ENCODE results near the gene GRM1. TPM values are rescaled to one million over a fixed set of nuclear protein-coding genes. Genes with fewer than 3 reads are reported as not detected.

GRM1 gene
- total RNA-seq, 1 donor from 2014 or later: 0.05 TPM

DNA sequence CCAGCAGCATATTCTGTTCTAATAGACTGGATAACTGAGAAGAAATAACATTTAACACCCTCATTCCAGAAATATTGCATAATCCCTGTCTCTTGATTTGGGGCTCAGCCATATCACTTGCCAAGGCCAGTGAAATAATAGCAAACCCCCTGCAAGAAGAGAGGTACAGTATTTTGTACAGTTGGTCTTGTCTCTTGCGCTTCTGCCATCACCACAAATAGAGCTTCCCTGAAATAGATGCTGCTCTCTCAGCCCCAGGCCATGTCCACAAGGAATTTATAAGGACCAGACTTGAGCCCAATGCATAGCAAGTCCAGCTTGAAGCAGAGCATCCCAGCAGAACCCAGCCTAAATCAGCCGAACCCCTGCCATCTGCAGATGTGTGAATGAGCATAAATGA is 254.0 kb downstream of the GRM1 start:
- H3K27me3 ChIP-seq (ENCODE audit: insufficient read depth, low read length): no peaks in the 10 kb centered on the region
- no peaks in the 10 kb centered on the region for H3K79me2 ChIP-seq (ENCODE audit: insufficient read depth, low read length)
- H3K4me2 ChIP-seq (ENCODE audit: low read length): no peak overlapping the region
- Mint-ChIP-seq H3K27me3 (ENCODE audit: low read depth, unreplicated experiment) (no peaks in the 10 kb centered on the region), H3K27ac (ENCODE audit: unreplicated experiment) (no peak overlapping the region), H3K36me3 (ENCODE audit: low read depth, unreplicated experiment) (no peaks in the 10 kb centered on the region), H3K4me3 (ENCODE audit: unreplicated experiment) (no peak overlapping the region), H3K4me1 (ENCODE audit: low read depth, unreplicated experiment) (no peaks in the 10 kb centered on the region), H3K9me3 (ENCODE audit: unreplicated experiment) (peaks cover 6% of the 10 kb centered on the region)
- no peak overlapping the region for H3K9ac ChIP-seq (ENCODE audit: low read length)
- no peak overlapping the region for H3K4me3 ChIP-seq (ENCODE audit: insufficient read depth, low read depth, low read length)
- FAIRE-seq (no peak), DNase-seq (ENCODE audit: low read depth) (no peak)
- no peak overlapping the region for H2AFZ ChIP-seq (ENCODE audit: low read depth, low read length)
- H3K4me1 ChIP-seq (ENCODE audit: insufficient read depth, low read length): no peaks in the 10 kb centered on the region
- H4K20me1 ChIP-seq (ENCODE audit: insufficient read depth, low read length): no peaks in the 10 kb centered on the region
- no peaks in the 10 kb centered on the region for H3K36me3 ChIP-seq (ENCODE audit: insufficient read depth, low read length)
- no peak overlapping the region for H3K27ac ChIP-seq (ENCODE audit: low read depth, low read length)
- TF ChIP-seq, protein P1, sequence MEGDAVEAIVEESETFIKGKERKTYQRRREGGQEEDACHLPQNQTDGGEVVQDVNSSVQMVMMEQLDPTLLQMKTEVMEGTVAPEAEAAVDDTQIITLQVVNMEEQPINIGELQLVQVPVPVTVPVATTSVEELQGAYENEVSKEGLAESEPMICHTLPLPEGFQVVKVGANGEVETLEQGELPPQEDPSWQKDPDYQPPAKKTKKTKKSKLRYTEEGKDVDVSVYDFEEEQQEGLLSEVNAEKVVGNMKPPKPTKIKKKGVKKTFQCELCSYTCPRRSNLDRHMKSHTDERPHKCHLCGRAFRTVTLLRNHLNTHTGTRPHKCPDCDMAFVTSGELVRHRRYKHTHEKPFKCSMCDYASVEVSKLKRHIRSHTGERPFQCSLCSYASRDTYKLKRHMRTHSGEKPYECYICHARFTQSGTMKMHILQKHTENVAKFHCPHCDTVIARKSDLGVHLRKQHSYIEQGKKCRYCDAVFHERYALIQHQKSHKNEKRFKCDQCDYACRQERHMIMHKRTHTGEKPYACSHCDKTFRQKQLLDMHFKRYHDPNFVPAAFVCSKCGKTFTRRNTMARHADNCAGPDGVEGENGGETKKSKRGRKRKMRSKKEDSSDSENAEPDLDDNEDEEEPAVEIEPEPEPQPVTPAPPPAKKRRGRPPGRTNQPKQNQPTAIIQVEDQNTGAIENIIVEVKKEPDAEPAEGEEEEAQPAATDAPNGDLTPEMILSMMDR (IDR thresholded peaks at IDR 0.05; ENCODE audit: insufficient read depth, low read depth, low read length): no peak
- no peak for TF ChIP-seq EZH2 (IDR thresholded peaks at IDR 0.05; ENCODE audit: insufficient read depth, low read length)
- no peaks in the 10 kb centered on the region for H3K9me3 ChIP-seq (ENCODE audit: insufficient read depth, low read depth, low read length)

DNA sequence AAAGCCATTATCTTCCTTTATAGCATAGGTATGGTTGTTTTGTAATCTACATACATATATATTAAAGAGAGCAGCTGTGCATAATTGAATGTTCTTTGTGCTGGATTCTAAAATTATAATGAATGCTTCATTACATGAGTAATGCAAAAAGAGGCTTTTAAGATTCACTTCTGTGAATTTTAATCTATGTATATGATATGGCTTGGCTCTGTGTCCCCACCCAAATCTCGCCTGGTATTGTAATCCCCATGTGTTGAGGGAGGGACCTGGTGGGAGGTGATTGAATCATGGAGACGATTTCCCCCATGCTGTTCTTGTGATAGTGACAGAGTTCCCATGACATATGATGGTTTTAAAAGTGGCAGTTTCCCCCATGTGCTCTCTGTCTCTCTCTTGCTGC is 255.4 kb downstream of the GRM1 start:
- no peak for TF ChIP-seq EZH2 (IDR thresholded peaks at IDR 0.05; ENCODE audit: insufficient read depth, low read length)
- TF ChIP-seq, protein P1 (IDR thresholded peaks at IDR 0.05; ENCODE audit: insufficient read depth, low read depth, low read length): no peak
- Histone ChIP-seq H3K4me3 (ENCODE audit: insufficient read depth, low read depth, low read length) (no peak overlapping the region), H3K9ac (ENCODE audit: low read length) (no peak overlapping the region), H3K36me3 (ENCODE audit: insufficient read depth, low read length) (no peaks in the 10 kb centered on the region), H3K4me1 (ENCODE audit: insufficient read depth, low read length) (no peaks in the 10 kb centered on the region), H3K79me2 (ENCODE audit: insufficient read depth, low read length) (no peaks in the 10 kb centered on the region), H3K27me3 (ENCODE audit: insufficient read depth, low read length) (no peaks in the 10 kb centered on the region), H3K9me3 (ENCODE audit: insufficient read depth, low read depth, low read length) (no peaks in the 10 kb centered on the region), H4K20me1 (ENCODE audit: insufficient read depth, low read length) (no peaks in the 10 kb centered on the region), H2AFZ (ENCODE audit: low read depth, low read length) (no peak overlapping the region), H3K27ac (ENCODE audit: low read depth, low read length) (no peak overlapping the region), H3K4me2 (ENCODE audit: low read length) (no peak overlapping the region)
- no peaks in the 10 kb centered on the region for H3K4me1 Mint-ChIP-seq (ENCODE audit: low read depth, unreplicated experiment)
- FAIRE-seq (no peak), DNase-seq (ENCODE audit: low read depth) (no peak)
- no peaks in the 10 kb centered on the region for H3K36me3 Mint-ChIP-seq (ENCODE audit: low read depth, unreplicated experiment)
- no peak overlapping the region for H3K27ac Mint-ChIP-seq (ENCODE audit: unreplicated experiment)
- no peaks in the 10 kb centered on the region for H3K27me3 Mint-ChIP-seq (ENCODE audit: low read depth, unreplicated experiment)
- no peak overlapping the region for H3K4me3 Mint-ChIP-seq (ENCODE audit: unreplicated experiment)
- H3K9me3 Mint-ChIP-seq (ENCODE audit: unreplicated experiment): peaks cover 8% of the 10 kb centered on the region

DNA sequence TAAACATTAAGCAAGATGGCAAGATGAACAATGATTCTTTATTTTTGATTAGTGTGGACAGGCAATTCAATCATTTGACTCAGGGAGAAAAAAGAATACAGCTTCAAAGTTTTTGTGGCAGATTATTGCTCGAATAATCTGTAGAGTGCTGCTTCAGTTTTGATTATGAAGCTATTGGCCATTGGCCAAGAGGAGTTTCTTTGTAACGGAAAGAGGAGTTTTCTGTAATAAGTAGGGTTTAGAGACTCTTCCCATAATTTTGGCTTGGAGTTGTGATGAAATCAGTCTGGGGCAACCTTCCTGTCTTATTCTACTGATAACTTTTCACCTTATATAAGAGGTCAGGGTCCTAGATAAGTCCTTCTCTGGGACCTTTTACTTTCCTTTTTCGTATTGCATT is 258.1 kb downstream of the GRM1 start:
- FAIRE-seq (no peak), DNase-seq (ENCODE audit: low read depth) (no peak)
- Histone ChIP-seq H3K4me3 (ENCODE audit: insufficient read depth, low read depth, low read length) (no peak overlapping the region), H3K9me3 (ENCODE audit: insufficient read depth, low read depth, low read length) (no peaks in the 10 kb centered on the region), H3K36me3 (ENCODE audit: insufficient read depth, low read length) (no peaks in the 10 kb centered on the region), H4K20me1 (ENCODE audit: insufficient read depth, low read length) (no peaks in the 10 kb centered on the region), H2AFZ (ENCODE audit: low read depth, low read length) (no peak overlapping the region), H3K9ac (ENCODE audit: low read length) (no peak overlapping the region), H3K27ac (ENCODE audit: low read depth, low read length) (no peak overlapping the region), H3K4me2 (ENCODE audit: low read length) (no peak overlapping the region), H3K27me3 (ENCODE audit: insufficient read depth, low read length) (no peaks in the 10 kb centered on the region), H3K79me2 (ENCODE audit: insufficient read depth, low read length) (no peaks in the 10 kb centered on the region), H3K4me1 (ENCODE audit: insufficient read depth, low read length) (peaks cover 5% of the 10 kb centered on the region)
- Mint-ChIP-seq H3K36me3 (ENCODE audit: low read depth, unreplicated experiment) (no peaks in the 10 kb centered on the region), H3K27me3 (ENCODE audit: low read depth, unreplicated experiment) (no peaks in the 10 kb centered on the region), H3K27ac (ENCODE audit: unreplicated experiment) (no peak overlapping the region), H3K9me3 (ENCODE audit: unreplicated experiment) (peaks cover 8% of the 10 kb centered on the region), H3K4me1 (ENCODE audit: low read depth, unreplicated experiment) (peaks cover 5% of the 10 kb centered on the region), H3K4me3 (ENCODE audit: unreplicated experiment) (no peak overlapping the region)
- TF ChIP-seq EZH2 (IDR thresholded peaks at IDR 0.05; ENCODE audit: insufficient read depth, low read length): no peak
- TF ChIP-seq, protein P1 (IDR thresholded peaks at IDR 0.05; ENCODE audit: insufficient read depth, low read depth, low read length): no peak

All from astrocyte (in vitro differentiated cells and primary cell).